SK-N-SH (cell line): Measurements from ENCODE around the gene STRADA. TPM values are rescaled to one million over a fixed set of nuclear protein-coding genes. Genes with fewer than 3 reads are reported as not detected.

Source experiments
- CTCF ChIA-PET: fragments of 300-600, 350-600 bp; formaldehyde crosslinking; extraction: SDS; loops from one replicate; lab custom pipeline; 2021; lab: Yijun Ruan, JAX
- POLR2A ChIA-PET: fragments of 350-600 bp; sonication (Branson Sonifier 250); formaldehyde crosslinking; extraction: SDS; loops from one replicate; lab custom pipeline; 2020; ENCODE audit warnings: antibody characterized with exemption, inconsistent platforms; lab: Yijun Ruan, JAX
- DNase-seq: peaks from one replicate; pipeline ENCODE4 v3.0.0; 2012
- H2AFZ ChIP-seq: fragments of 200-600 bp; sonication (generic); 2 replicates; pipeline ENCODE4 v1.8.1; 2016; ENCODE audit warnings: antibody characterized with exemption, mild to moderate bottlenecking, low read depth
- H3F3A ChIP-seq: fragments of 200-600 bp; sonication (generic); replicated peaks from 2 replicates; pipeline ENCODE3; 2016; ENCODE audit warnings: antibody characterized with exemption, mild to moderate bottlenecking; ENCODE audit not compliant: insufficient read depth
- H3K27ac ChIP-seq, 2 experiments: fragments of 200-500 bp in 1 of 2; fragments of 200-600 bp in 1 of 2; sonication (Bioruptor generic) in 1 of 2; sonication (generic), shearing (Covaris generic) in 1 of 2; 2 replicates each; pipeline versions ENCODE4 v1.5.1 to v1.6.1; 2014 to 2016; ENCODE audit warnings: low read depth in 2 of 2, inconsistent platforms in 1 of 2, low read length in 1 of 2, mild to moderate bottlenecking in 1 of 2, mixed read lengths in 1 of 2
- H3K27me3 ChIP-seq: fragments of 200-600 bp; sonication (generic), shearing (Covaris generic); 2 replicates; pipeline ENCODE4 v1.6.1; 2016; ENCODE audit warnings: mixed run types; ENCODE audit not compliant: insufficient read depth
- H3K36me3 ChIP-seq, 2 experiments: fragments of 200-500 bp in 1 of 2; fragments of 200-600 bp in 1 of 2; sonication (Bioruptor generic) in 1 of 2; sonication (generic) in 1 of 2; replicated peaks in 1 of 2; 2 replicates each; pipeline versions ENCODE3 to v1.5.1; 2014 to 2016; ENCODE audit warnings: low read length in 1 of 2, mild to moderate bottlenecking in 1 of 2; ENCODE audit not compliant: insufficient read depth in 2 of 2, control insufficient read depth in 1 of 2
- H3K4me1 ChIP-seq, 2 experiments: fragments of 200-500 bp in 1 of 2; fragments of 200-600 bp in 1 of 2; sonication (Bioruptor generic) in 1 of 2; sonication (generic), shearing (Covaris generic) in 1 of 2; 2 replicates each; pipeline versions ENCODE4 v1.5.1 to v1.6.1; 2014 to 2016; ENCODE audit warnings: low read depth in 1 of 2, low read length in 1 of 2, mixed run types in 1 of 2; ENCODE audit not compliant: insufficient read depth in 2 of 2, control insufficient read depth in 1 of 2
- H3K4me2 ChIP-seq: fragments of 200-600 bp; sonication (generic), shearing (Covaris generic); 2 replicates; pipeline ENCODE4 v1.6.1; 2017; ENCODE audit warnings: mixed run types
- H3K4me3 ChIP-seq, 2 experiments: fragments of 200-500 bp in 1 of 2; fragments of 200-600 bp in 1 of 2; sonication (Bioruptor generic) in 1 of 2; sonication (generic), shearing (Covaris generic) in 1 of 2; 2 replicates each; pipeline versions ENCODE4 v1.5.1 to v1.8.1; 2014 to 2016; ENCODE audit warnings: low read depth in 2 of 2, inconsistent platforms in 1 of 2, low read length in 1 of 2, mild to moderate bottlenecking in 1 of 2, mixed read lengths in 1 of 2, moderate library complexity in 1 of 2
- H3K79me2 ChIP-seq: fragments of 200-600 bp; sonication (generic); 2 replicates; pipeline ENCODE4 v1.8.1; 2017; ENCODE audit warnings: mild to moderate bottlenecking; ENCODE audit not compliant: insufficient read depth
- H3K9ac ChIP-seq: fragments of 200-600 bp; sonication (generic); 2 replicates; pipeline ENCODE4 v1.6.1; 2017; ENCODE audit warnings: mixed run types
- H3K9me2 ChIP-seq: fragments of 200-600 bp; sonication (generic); 2 replicates; pipeline ENCODE4 v1.6.1; 2017; ENCODE audit warnings: mixed run types
- H3K9me3 ChIP-seq: fragments of 200-600 bp; sonication (generic); 2 replicates; pipeline ENCODE4 v1.6.1; 2017; ENCODE audit warnings: mixed run types, mild to moderate bottlenecking, moderate library complexity
- H4K20me1 ChIP-seq: fragments of 200-600 bp; sonication (generic); 2 replicates; pipeline ENCODE4 v1.6.1; 2017; ENCODE audit warnings: mild to moderate bottlenecking, mixed run types; ENCODE audit not compliant: insufficient read depth
- FOSL2 ChIP-seq: IDR thresholded peaks from 2 replicates; pipeline ENCODE4 v1.4.0; 2012; ENCODE audit warnings: low read depth, mild to moderate bottlenecking, moderate library complexity, borderline replicate concordance
- GABPA ChIP-seq: IDR thresholded peaks from 2 replicates; pipeline ENCODE4 v1.4.0; 2012; ENCODE audit warnings: low read depth, mild to moderate bottlenecking
- IRF3 ChIP-seq: fragments of 150-350 bp; IDR thresholded peaks from 2 replicates; pipeline ENCODE4 v1.6.1; 2016; ENCODE audit warnings: mild to moderate bottlenecking, low read depth, low read length
- MAX ChIP-seq: IDR thresholded peaks from 2 replicates; pipeline ENCODE4 v1.4.0; 2012; ENCODE audit warnings: low read depth
- RAD21 ChIP-seq: IDR thresholded peaks from 2 replicates; pipeline ENCODE4 v1.6.1; 2012; ENCODE audit warnings: mild to moderate bottlenecking, low read length
- REST ChIP-seq: IDR thresholded peaks from 2 replicates; pipeline ENCODE4 v1.6.1; 2012; ENCODE audit warnings: mild to moderate bottlenecking, low read depth, low read length, moderate library complexity
- RFX5 ChIP-seq: IDR thresholded peaks from 2 replicates; pipeline ENCODE4 v1.6.1; 2012; ENCODE audit warnings: mild to moderate bottlenecking, improper control_type of control experiment, low read length
- RXRA ChIP-seq: IDR thresholded peaks from 2 replicates; pipeline ENCODE4 v1.4.0; 2012; ENCODE audit warnings: low read depth, mild to moderate bottlenecking, borderline replicate concordance
- TEAD4 ChIP-seq: IDR thresholded peaks from 2 replicates; pipeline ENCODE4 v1.4.0; 2012; ENCODE audit warnings: mild to moderate bottlenecking, borderline replicate concordance; ENCODE audit not compliant: insufficient read depth
- USF1 ChIP-seq: IDR thresholded peaks from 2 replicates; pipeline ENCODE4 v1.4.0; 2012; ENCODE audit warnings: low read depth, borderline replicate concordance
- YY1 ChIP-seq: IDR thresholded peaks from 2 replicates; pipeline ENCODE4 v1.4.0; 2012; ENCODE audit warnings: low read depth, mild to moderate bottlenecking
- WGBS: methylation state at CpG from one replicate; pipeline ENCODE4 v1.1.6; 2017; ENCODE audit warnings: low lambda C conversion rate; 5-methylcytosine and 5-hydroxymethylcytosine counted together
- polyA plus RNA-seq, 3 experiments: library from polyadenylated mRNA; depleted of rRNA; stranded (reverse); fragments of >200 nt; gene quantifications; 2 replicates each; pipeline ENCODE4 v1.2.3, GENCODE V29; 2012

STRADA gene
- polyA plus RNA-seq, 1 of the 3 experiments (the other 2 are of a cell fraction) = 37.3 TPM

GRCh38 chr17:63685578-63685977 is 56.0 kb downstream of the STRADA start:
- CTCF ChIA-PET = interaction anchor here (0.5 to 17.5 kb wide), 5 partner anchors 5 to 260 kb away, joined by 3 to 233 read pairs (median 6); no protein-coding TSS in a partner anchor

More at GRCh38 chr17:63685578-63685977, 56.0 kb downstream of the STRADA start:
- H3K36me3 ChIP-seq = peaks cover 49 to 50% of the 10 kb centered on the region in 2 experiments
- H2AFZ ChIP-seq = no peak overlapping the region
- DNase-seq = no peak
- H3K27me3 ChIP-seq = no peaks in the 10 kb centered on the region
- H3K4me2 ChIP-seq = no peak overlapping the region
- peaks cover 0 to 12% of the 10 kb centered on the region in 2 experiments; a peak in 2 of 4 replicates for H3K4me1 ChIP-seq
- no peaks in the 10 kb centered on the region for H3K9me3 ChIP-seq
- no peaks in the 10 kb centered on the region for H4K20me1 ChIP-seq
- POLR2A ChIA-PET = interaction anchor here (0.6 to 1.3 kb wide), 2 partner anchors 13 to 103 kb away, joined by 3 to 6 read pairs; no protein-coding TSS in a partner anchor
- H3K27ac ChIP-seq = peak overlapping the region in 1 of 2 experiments; percentile 25; a peak in 1 of 4 replicates
- no peak overlapping the region for H3K9ac ChIP-seq
- no peaks in the 10 kb centered on the region for H3K79me2 ChIP-seq
- H3F3A ChIP-seq = no peaks in the 10 kb centered on the region
- 96% methylated on average over 3 of the region's 3 CpGs for WGBS
- H3K4me3 ChIP-seq = no peak overlapping the region
- no peaks in the 10 kb centered on the region for H3K9me2 ChIP-seq
- TF ChIP-seq REST = no peak
- no peak for TF ChIP-seq RAD21
- no peak for TF ChIP-seq USF1
- TF ChIP-seq TEAD4 = no peak
- no peak for TF ChIP-seq IRF3
- no peak for TF ChIP-seq MAX
- no peak for TF ChIP-seq FOSL2
- no peak for TF ChIP-seq RFX5
- no peak for TF ChIP-seq YY1
- no peak for TF ChIP-seq RXRA
- TF ChIP-seq GABPA = no peak
